Activated CD4-positive, CD25-positive, alpha-beta regulatory T cell treated with anti-CD3 and anti-CD28 coated beads, Interleukin-2, amount 50 U/mL, for 24 hours (primary cell): ENCODE results near the gene RAB20.
"Not testable (repeated sequence)": the region's sequence is repeated elsewhere in the genome, so short reads cannot be mapped to it uniquely, and the experiment has no call there.

Experiments
- ATAC-seq, 2 donors: fragments of 150-1000 bp; cut with Tn5 transposase; one replicate each; pipeline ENCODE4 v1.10.0; 2021; ENCODE audit warnings: mild to moderate bottlenecking in 1 of 2, moderate library complexity in 1 of 2

Gene RAB20

GRCh38 chr13:110507678-110508381 lies 53.7 kb downstream of the RAB20 start:
- ATAC-seq: no peak

- ATAC-seq: no peak
Observed at GRCh38 chr13:110506859-110507566, 54.5 kb downstream of the RAB20 start.

GRCh38 chr13:110506396-110506795 lies 55.1 kb downstream of the RAB20 start:
- no peak for ATAC-seq

- ATAC-seq: no peak
Observed at GRCh38 chr13:110505594-110505993, 55.9 kb downstream of the RAB20 start.

GRCh38 chr13:110503979-110504499 lies 57.5 kb downstream of the RAB20 start:
- no peak for ATAC-seq

- no peak for ATAC-seq
Observed at GRCh38 chr13:110503037-110503901, 58.3 kb downstream of the RAB20 start.

GRCh38 chr13:110501188-110501587 lies 60.3 kb downstream of the RAB20 start:
- ATAC-seq: no peak

- no peak for ATAC-seq
Observed at GRCh38 chr13:110500341-110500740, 61.2 kb downstream of the RAB20 start.

- no peak for ATAC-seq
Observed at GRCh38 chr13:110499621-110500281, 61.8 kb downstream of the RAB20 start.

GRCh38 chr13:110498765-110499164 lies 62.8 kb downstream of the RAB20 start:
- ATAC-seq: no peak

GRCh38 chr13:110498327-110498726 lies 63.2 kb downstream of the RAB20 start:
- no peak for ATAC-seq

GRCh38 chr13:110497896-110498295 lies 63.6 kb downstream of the RAB20 start:
- ATAC-seq: not testable (repeated sequence)

- ATAC-seq: no peak
Observed at GRCh38 chr13:110497003-110497402, 64.5 kb downstream of the RAB20 start.

GRCh38 chr13:110496281-110496680 lies 65.2 kb downstream of the RAB20 start:
- no peak for ATAC-seq

GRCh38 chr13:110495881-110496280 lies 65.6 kb downstream of the RAB20 start:
- ATAC-seq: no peak

GRCh38 chr13:110495376-110495775 lies 66.1 kb downstream of the RAB20 start:
- no peak for ATAC-seq

- no peak for ATAC-seq
Observed at GRCh38 chr13:110493613-110494012, 67.9 kb downstream of the RAB20 start.

GRCh38 chr13:110492679-110493593 lies 68.6 kb downstream of the RAB20 start:
- ATAC-seq: no peak

GRCh38 chr13:110491869-110492678 lies 69.4 kb downstream of the RAB20 start:
- ATAC-seq: no peak

- no peak for ATAC-seq
Observed at GRCh38 chr13:110490009-110490770, 71.3 kb downstream of the RAB20 start.
